Measurements from ENCODE around the gene TRAPPC10. TPM values are rescaled to one million over a fixed set of nuclear protein-coding genes. Genes with fewer than 3 reads are reported as not detected.
A peak's percentile ranks its signal among the peaks of the same experiment; 100 is the strongest.

TRAPPC10 gene
- polyA plus RNA-seq, 1 of the 3 experiments (the other 2 are of a cell fraction) = 17.5 TPM

DNA sequence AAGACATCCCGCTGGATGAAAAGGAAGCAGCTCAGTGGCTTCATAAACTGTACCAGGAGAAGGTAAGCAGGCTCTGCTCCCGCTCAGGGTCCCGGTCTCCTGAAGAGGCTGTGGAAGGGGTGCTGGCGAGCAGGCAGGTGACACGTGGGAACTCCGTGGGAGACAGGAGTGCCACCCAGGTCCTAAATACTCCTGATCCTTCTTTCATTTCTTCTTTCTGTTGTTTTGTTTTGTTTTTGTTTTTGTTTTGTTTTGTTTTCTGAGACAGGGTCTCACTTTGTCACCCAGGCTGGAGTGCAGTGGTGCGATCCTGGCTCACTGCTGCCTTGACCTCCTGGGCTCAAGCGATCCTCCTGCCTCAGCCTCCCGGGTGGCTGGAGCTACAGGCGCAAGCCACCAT lies 34.0 kb upstream of the TRAPPC10 start:
- H4K20me1 ChIP-seq (ENCODE audit: insufficient read depth) = no peaks in the 10 kb centered on the region
- no peak overlapping the region for H3K4me2 ChIP-seq
- ChIA-PET POLR2A (no interaction called here), CTCF (no interaction called here)
- WGBS (ENCODE audit: low lambda C conversion rate) = over 99% methylated on average over 10 of the region's 10 CpGs
- peaks cover 15 to 31% of the 10 kb centered on the region in 2 experiments for H3K36me3 ChIP-seq (replicated peaks in 1 of 2; ENCODE audit: control insufficient read depth in 1 of 2, insufficient read depth in 2 of 2, low read length in 1 of 2)
- H3K27me3 ChIP-seq (ENCODE audit: insufficient read depth) = no peaks in the 10 kb centered on the region
- no peak for TF ChIP-seq NFIC (IDR thresholded peaks at IDR 0.05; ENCODE audit: borderline replicate concordance)
- no peak for TF ChIP-seq RAD21 (IDR thresholded peaks at IDR 0.05; ENCODE audit: low read length)
- TF ChIP-seq, protein P1, sequence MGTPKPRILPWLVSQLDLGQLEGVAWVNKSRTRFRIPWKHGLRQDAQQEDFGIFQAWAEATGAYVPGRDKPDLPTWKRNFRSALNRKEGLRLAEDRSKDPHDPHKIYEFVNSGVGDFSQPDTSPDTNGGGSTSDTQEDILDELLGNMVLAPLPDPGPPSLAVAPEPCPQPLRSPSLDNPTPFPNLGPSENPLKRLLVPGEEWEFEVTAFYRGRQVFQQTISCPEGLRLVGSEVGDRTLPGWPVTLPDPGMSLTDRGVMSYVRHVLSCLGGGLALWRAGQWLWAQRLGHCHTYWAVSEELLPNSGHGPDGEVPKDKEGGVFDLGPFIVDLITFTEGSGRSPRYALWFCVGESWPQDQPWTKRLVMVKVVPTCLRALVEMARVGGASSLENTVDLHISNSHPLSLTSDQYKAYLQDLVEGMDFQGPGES (IDR thresholded peaks at IDR 0.05; ENCODE audit: low read depth, low read length) = no peak
- TF ChIP-seq CHD2 (IDR thresholded peaks at IDR 0.05; ENCODE audit: low read length, partially characterized antibody) = no peak
- no peak for TF ChIP-seq FOXJ3 (CRISPR knock-in tag; IDR thresholded peaks at IDR 0.05)
- TF ChIP-seq POLR2AphosphoS5 (IDR thresholded peaks at IDR 0.05; ENCODE audit: low read depth, low read length) = no peak
- no peaks in the 10 kb centered on the region for H3K9me2 ChIP-seq
- no peaks in the 10 kb centered on the region for H3F3A ChIP-seq (replicated peaks; ENCODE audit: insufficient read depth)
- DNase-seq = no peak
- H2AFZ ChIP-seq (ENCODE audit: low read depth) = no peak overlapping the region
- no peak overlapping the region for H3K9ac ChIP-seq
- H3K4me3 ChIP-seq (ENCODE audit: low read depth in 2 of 2, low read length in 1 of 2) = no peak overlapping the region
- no peak overlapping the region for H3K27ac ChIP-seq (ENCODE audit: low read depth in 2 of 2, low read length in 1 of 2)
- H3K4me1 ChIP-seq (ENCODE audit: control insufficient read depth in 1 of 2, insufficient read depth in 2 of 2, low read depth in 1 of 2, low read length in 1 of 2) = no peaks in the 10 kb centered on the region; a peak in 1 of 4 replicates
- no peaks in the 10 kb centered on the region for H3K79me2 ChIP-seq (ENCODE audit: insufficient read depth)
- no peaks in the 10 kb centered on the region for H3K9me3 ChIP-seq

DNA sequence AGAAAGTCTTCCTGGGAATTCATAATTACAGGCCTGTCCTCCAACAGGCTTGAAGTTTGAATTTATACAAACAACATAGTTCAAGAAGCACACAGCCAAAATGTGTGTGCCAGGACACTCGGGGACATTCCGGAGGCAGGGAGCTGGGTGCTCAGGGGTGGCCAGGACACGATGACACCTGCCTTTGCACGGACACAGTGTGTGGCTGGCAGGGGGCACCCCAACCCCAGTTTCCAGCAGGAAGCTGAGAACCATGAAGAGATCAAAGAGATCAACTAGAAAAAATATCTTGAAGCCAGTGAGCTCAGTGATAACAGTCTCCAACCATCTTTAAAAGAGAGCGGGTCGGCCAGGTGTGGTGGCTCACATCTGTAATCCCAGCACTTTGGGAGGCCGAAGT lies 32.5 kb upstream of the TRAPPC10 start:
- Histone ChIP-seq H3K9ac (no peak overlapping the region), H3K9me3 (no peaks in the 10 kb centered on the region), H2AFZ (ENCODE audit: low read depth) (no peak overlapping the region), H3K4me2 (no peak overlapping the region), H3K9me2 (no peaks in the 10 kb centered on the region), H3K4me3 (ENCODE audit: low read depth in 2 of 2, low read length in 1 of 2) (no peak overlapping the region), H4K20me1 (ENCODE audit: insufficient read depth) (no peaks in the 10 kb centered on the region), H3K4me1 (ENCODE audit: control insufficient read depth in 1 of 2, insufficient read depth in 2 of 2, low read depth in 1 of 2, low read length in 1 of 2) (no peaks in the 10 kb centered on the region; a peak in 1 of 4 replicates), H3K27ac (ENCODE audit: low read depth in 2 of 2, low read length in 1 of 2) (no peak overlapping the region), H3K27me3 (ENCODE audit: insufficient read depth) (no peaks in the 10 kb centered on the region), H3K79me2 (ENCODE audit: insufficient read depth) (no peaks in the 10 kb centered on the region), H3F3A (replicated peaks; ENCODE audit: insufficient read depth) (no peaks in the 10 kb centered on the region), H3K36me3 (replicated peaks in 1 of 2; ENCODE audit: control insufficient read depth in 1 of 2, insufficient read depth in 2 of 2, low read length in 1 of 2) (peaks cover 15 to 41% of the 10 kb centered on the region in 2 experiments)
- TF ChIP-seq, protein P2, sequence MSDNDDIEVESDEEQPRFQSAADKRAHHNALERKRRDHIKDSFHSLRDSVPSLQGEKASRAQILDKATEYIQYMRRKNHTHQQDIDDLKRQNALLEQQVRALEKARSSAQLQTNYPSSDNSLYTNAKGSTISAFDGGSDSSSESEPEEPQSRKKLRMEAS (IDR thresholded peaks at IDR 0.05; ENCODE audit: low read depth) = no peak
- TF ChIP-seq FOSL2 (IDR thresholded peaks at IDR 0.05; ENCODE audit: borderline replicate concordance, low read depth) (no peak), YY1 (IDR thresholded peaks at IDR 0.05; ENCODE audit: low read depth) (no peak), ELF1 (IDR thresholded peaks at IDR 0.05) (no peak), RAD21 (IDR thresholded peaks at IDR 0.05; ENCODE audit: low read length) (peak; percentile 11; the same call in 1 of the 2 replicates)
- TF ChIP-seq, protein P3, sequence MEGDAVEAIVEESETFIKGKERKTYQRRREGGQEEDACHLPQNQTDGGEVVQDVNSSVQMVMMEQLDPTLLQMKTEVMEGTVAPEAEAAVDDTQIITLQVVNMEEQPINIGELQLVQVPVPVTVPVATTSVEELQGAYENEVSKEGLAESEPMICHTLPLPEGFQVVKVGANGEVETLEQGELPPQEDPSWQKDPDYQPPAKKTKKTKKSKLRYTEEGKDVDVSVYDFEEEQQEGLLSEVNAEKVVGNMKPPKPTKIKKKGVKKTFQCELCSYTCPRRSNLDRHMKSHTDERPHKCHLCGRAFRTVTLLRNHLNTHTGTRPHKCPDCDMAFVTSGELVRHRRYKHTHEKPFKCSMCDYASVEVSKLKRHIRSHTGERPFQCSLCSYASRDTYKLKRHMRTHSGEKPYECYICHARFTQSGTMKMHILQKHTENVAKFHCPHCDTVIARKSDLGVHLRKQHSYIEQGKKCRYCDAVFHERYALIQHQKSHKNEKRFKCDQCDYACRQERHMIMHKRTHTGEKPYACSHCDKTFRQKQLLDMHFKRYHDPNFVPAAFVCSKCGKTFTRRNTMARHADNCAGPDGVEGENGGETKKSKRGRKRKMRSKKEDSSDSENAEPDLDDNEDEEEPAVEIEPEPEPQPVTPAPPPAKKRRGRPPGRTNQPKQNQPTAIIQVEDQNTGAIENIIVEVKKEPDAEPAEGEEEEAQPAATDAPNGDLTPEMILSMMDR (IDR thresholded peaks at IDR 0.05) = no peak
- TF ChIP-seq, protein P4, sequence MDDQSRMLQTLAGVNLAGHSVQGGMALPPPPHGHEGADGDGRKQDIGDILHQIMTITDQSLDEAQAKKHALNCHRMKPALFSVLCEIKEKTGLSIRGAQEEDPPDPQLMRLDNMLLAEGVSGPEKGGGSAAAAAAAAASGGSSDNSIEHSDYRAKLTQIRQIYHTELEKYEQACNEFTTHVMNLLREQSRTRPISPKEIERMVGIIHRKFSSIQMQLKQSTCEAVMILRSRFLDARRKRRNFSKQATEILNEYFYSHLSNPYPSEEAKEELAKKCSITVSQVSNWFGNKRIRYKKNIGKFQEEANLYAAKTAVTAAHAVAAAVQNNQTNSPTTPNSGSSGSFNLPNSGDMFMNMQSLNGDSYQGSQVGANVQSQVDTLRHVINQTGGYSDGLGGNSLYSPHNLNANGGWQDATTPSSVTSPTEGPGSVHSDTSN (IDR thresholded peaks at IDR 0.05) = no peak
- WGBS (ENCODE audit: low lambda C conversion rate) = 99% methylated on average over 7 of the region's 7 CpGs
- CTCF ChIA-PET = interaction anchor here (1.5 kb wide), 1 partner anchor 169 kb away, joined by 8 read pairs; no protein-coding TSS in a partner anchor
- DNase-seq = no peak
- POLR2A ChIA-PET = no interaction called here
